H7 (cell line): ENCODE data around the gene LNP1. TPM values are rescaled to one million over a fixed set of nuclear protein-coding genes. Genes with fewer than 3 reads are reported as not detected.
"Not testable (repeated sequence)": the region's sequence is repeated elsewhere in the genome, so short reads cannot be mapped to it uniquely, and the experiment has no call there.

Experiments used
- DNase-seq: peaks from one replicate; pipeline ENCODE4 v3.0.0; 2012
- H3K27me3 ChIP-seq: 2 replicates; pipeline ENCODE4 v1.6.0; 2011; ENCODE audit warnings: mild to moderate bottlenecking, low read length; ENCODE audit not compliant: control insufficient read depth, insufficient read depth
- H3K36me3 ChIP-seq: replicated peaks from 2 replicates; pipeline ENCODE4 v1.5.1; 2011; ENCODE audit warnings: low read length; ENCODE audit not compliant: control insufficient read depth, insufficient read depth
- H3K4me3 ChIP-seq: 2 replicates; pipeline ENCODE4 v1.5.1; 2011; ENCODE audit warnings: low read depth, mild to moderate bottlenecking, control low read depth, low read length, moderate library complexity; ENCODE audit not compliant: insufficient read depth
- total RNA-seq: library from RNA; depleted of rRNA; stranded (reverse); fragments of >200 nt; shearing (Covaris generic); gene quantifications from 2 replicates; pipeline ENCODE4 v1.2.3, GENCODE V29; 2014; rRNA removed

LNP1 gene, protein sequence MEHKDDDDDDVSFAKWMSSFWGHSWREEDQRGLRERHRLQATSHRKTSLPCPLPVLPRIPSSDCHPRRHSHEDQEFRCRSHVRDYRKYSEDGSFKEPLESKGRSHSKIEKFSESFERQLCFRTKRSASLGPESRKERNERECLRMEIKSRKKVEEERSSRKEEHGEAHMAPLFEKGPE
- 7.2 and 12.3 TPM in 2 replicates for total RNA-seq

- Histone ChIP-seq H3K4me3 (peak within 1 kb of the TSS; percentile 92), H3K36me3 (no peaks in the 10 kb centered on the region), H3K27me3 (no peaks in the 10 kb centered on the region)
- DNase-seq: peak; percentile 85
These were observed at the start of gene LNP1, which contains the start of gene TOMM70 for GRCh38 chr3:100400780-100401673. Gene LNP1 (plus strand): TSS chr3:100401539. CDS start chr3:100429730, 28,191 bp downstream. Gene TOMM70 (minus strand): TSS chr3:100401089. CDS start chr3:100400949, 140 bp downstream.

DNA sequence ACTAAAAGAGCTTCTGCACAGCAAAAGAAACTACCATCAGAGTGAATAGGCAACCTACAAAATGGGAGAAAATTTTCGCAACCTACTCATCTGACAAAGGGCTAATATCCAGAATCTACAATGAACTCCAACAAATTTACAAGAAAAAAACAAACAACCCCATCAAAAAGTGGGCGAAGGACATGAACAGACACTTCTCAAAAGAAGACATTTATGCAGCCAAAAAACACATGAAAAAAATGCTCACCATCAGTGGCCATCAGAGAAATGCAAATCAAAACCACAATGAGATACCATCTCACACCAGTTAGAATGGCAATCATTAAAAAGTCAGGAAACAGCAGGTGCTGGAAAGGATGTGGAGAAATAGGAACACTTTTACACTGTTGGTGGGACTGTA lies 49.6 kb upstream of the LNP1 start:
- not testable (repeated sequence) for H3K4me3 ChIP-seq, DNase-seq, H3K27me3 ChIP-seq
- H3K36me3 ChIP-seq: peaks cover 13% of the 10 kb centered on the region

GRCh38 chr3:100352296-100353231 lies 48.8 kb upstream of the LNP1 start:
- DNase-seq: no peak
- H3K36me3 ChIP-seq: peaks cover 13% of the 10 kb centered on the region
- no peak overlapping the region for H3K4me3 ChIP-seq
- no peaks in the 10 kb centered on the region for H3K27me3 ChIP-seq

GRCh38 chr3:100354850-100355249 lies 46.5 kb upstream of the LNP1 start:
- H3K4me3 ChIP-seq: no peak overlapping the region
- H3K27me3 ChIP-seq: no peaks in the 10 kb centered on the region
- DNase-seq: no peak
- peaks cover 5% of the 10 kb centered on the region for H3K36me3 ChIP-seq

GRCh38 chr3:100358413-100358812 lies 42.9 kb upstream of the LNP1 start:
- no peak overlapping the region for H3K4me3 ChIP-seq

DNA sequence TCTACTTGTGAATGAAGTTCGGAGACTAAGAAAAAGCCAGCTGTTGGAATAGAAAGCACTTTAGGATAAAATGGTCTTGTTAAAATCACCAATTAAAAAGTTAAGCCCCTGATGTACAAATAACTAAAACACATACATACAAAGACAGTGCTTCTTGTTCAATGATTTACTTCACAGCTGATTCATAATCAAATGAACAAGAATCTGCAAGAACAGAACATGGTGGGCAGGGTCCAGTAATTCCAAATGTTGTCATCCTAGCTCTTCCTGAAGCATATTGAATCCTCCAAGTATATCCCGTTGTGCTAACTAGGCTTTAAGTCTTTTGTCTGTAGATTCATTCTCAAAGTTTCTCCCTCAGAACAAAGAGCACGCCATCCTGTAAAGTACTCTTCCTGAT lies 42.3 kb upstream of the LNP1 start:
- DNase-seq: no peak
- H3K4me3 ChIP-seq: no peak overlapping the region
- H3K36me3 ChIP-seq: peaks cover under 1% of the 10 kb centered on the region
- H3K27me3 ChIP-seq: no peaks in the 10 kb centered on the region

More at GRCh38 chr3:100358413-100358812, 42.9 kb upstream of the LNP1 start:
- no peaks in the 10 kb centered on the region for H3K27me3 ChIP-seq
- no peak for DNase-seq
- peaks cover 2% of the 10 kb centered on the region for H3K36me3 ChIP-seq

GRCh38 chr3:100360757-100361496 lies 40.4 kb upstream of the LNP1 start:
- H3K27me3 ChIP-seq: no peaks in the 10 kb centered on the region
- DNase-seq: no peak
- peaks cover 5% of the 10 kb centered on the region for H3K36me3 ChIP-seq
- no peak overlapping the region for H3K4me3 ChIP-seq

DNA sequence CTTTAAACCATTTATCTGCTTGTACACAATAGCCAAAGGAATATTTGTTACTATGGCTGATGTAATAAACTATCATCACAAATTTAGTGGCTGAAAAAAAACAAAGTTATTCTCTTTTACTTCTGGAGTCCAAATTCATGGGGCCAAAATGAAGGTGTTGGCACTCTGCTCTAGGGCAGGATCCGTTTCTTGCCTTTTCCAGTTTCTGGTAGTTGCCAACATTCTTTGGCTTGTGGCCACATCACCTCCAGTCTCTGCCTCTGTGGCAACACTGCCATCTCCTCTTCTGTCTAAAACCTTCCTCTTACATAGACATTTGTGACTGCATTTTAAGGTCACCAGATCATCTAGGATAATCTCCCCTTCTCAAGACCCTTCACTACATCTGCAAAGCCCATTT lies 39.4 kb upstream of the LNP1 start:
- H3K4me3 ChIP-seq: no peak overlapping the region
- no peak for DNase-seq
- H3K36me3 ChIP-seq: peaks cover 7% of the 10 kb centered on the region
- no peaks in the 10 kb centered on the region for H3K27me3 ChIP-seq

GRCh38 chr3:100364421-100364820 lies 36.9 kb upstream of the LNP1 start:
- Histone ChIP-seq H3K4me3 (no peak overlapping the region), H3K27me3 (no peaks in the 10 kb centered on the region), H3K36me3 (peaks cover 12% of the 10 kb centered on the region)
- DNase-seq: no peak

DNA sequence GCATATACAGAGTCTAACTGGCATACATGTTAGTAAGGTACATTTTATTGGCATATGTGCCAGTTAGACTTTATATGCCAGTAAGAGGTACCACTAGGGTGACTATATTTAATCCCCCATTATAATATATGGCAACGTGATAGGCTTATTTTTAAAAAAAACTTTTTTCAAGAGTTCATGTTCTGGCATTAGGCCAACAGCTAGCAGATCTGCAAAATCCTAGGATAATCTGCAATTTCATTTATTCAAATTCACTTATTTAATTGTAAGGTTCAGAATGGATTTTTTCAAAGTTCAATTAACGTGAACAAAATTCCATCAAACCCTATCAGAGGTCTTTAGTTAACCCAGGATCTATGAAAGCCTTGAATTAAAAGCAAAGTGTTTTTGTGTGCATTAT lies 34.9 kb upstream of the LNP1 start:
- peaks cover 12% of the 10 kb centered on the region for H3K36me3 ChIP-seq
- DNase-seq: no peak
- H3K4me3 ChIP-seq: no peak overlapping the region
- H3K27me3 ChIP-seq: no peaks in the 10 kb centered on the region

GRCh38 chr3:100368441-100368840 lies 32.9 kb upstream of the LNP1 start:
- H3K36me3 ChIP-seq: peaks cover 18% of the 10 kb centered on the region
- DNase-seq: no peak
- no peaks in the 10 kb centered on the region for H3K27me3 ChIP-seq
- no peak overlapping the region for H3K4me3 ChIP-seq

- DNase-seq: no peak
- Histone ChIP-seq H3K27me3 (no peaks in the 10 kb centered on the region), H3K36me3 (peaks cover 15% of the 10 kb centered on the region), H3K4me3 (no peak overlapping the region)
These were observed 30.6 kb upstream of the LNP1 start for GRCh38 chr3:100370756-100371155.

DNA sequence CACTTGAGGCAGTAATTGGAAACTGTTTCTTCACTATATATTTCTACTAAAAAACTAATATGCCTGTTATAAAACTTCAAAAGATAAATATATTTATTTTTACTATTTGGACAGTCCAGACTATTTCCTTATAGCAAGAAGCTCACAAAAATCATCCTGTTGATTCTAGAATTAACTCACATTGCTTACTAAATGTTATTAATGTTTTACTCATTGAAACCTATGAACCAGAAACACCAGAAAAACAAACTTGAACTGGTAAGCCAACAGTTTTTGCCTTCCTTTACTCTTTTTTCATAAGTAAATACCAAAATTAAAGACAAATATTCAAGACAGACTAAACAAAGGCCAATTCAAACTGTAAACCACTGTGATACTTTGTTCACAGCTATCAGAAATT lies 26.8 kb upstream of the LNP1 start:
- Histone ChIP-seq H3K4me3 (no peak overlapping the region), H3K27me3 (no peaks in the 10 kb centered on the region), H3K36me3 (peaks cover 11% of the 10 kb centered on the region)
- DNase-seq: no peak

DNA sequence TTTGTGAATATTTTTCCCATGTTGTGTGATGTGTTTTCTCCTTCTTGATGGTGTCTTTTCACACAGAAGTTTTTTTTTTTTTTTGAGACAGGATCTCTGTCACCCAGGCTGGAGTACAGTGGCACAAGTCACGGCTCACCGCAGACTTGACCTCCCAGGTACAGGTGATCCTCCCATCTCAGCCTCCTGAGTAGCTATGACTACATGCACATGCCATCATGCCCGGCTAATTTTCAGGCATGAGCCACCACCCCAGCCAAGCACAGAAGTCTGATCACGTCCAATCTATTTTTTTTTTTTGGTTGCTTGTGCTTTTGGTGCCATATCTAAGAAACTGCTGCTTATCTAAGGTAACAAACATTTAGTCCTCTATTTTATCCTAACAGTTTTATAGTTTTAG lies 25.0 kb upstream of the LNP1 start:
- Histone ChIP-seq H3K36me3 (peaks cover 12% of the 10 kb centered on the region), H3K4me3 (no peak overlapping the region), H3K27me3 (no peaks in the 10 kb centered on the region)
- DNase-seq: no peak
